ENCODE measurements around the gene MBNL2. TPM values are rescaled to one million over a fixed set of nuclear protein-coding genes. Genes with fewer than 3 reads are reported as not detected.

Gene MBNL2
- total and polyA plus RNA-seq, 10 of the 15 experiments (the other 5 are each of a cell fraction or from before 2014, with no cell fraction given): 1.6 to 9.7 (median 6.7) TPM

GRCh38 chr13:97327506-97328221 lies 105.5 kb downstream of the MBNL2 start:
- BruUV-seq (replicated peaks): no TSS peak
- no peak for FAIRE-seq
- H3K4me2 ChIP-seq (ENCODE audit: control insufficient read depth, insufficient read depth): no peak overlapping the region
- no peak for TF ChIP-seq CHD2 (IDR thresholded peaks at IDR 0.05; ENCODE audit: borderline replicate concordance, low read depth, low read length)
- TF ChIP-seq EGR1 (IDR thresholded peaks at IDR 0.05; ENCODE audit: borderline replicate concordance in 1 of 2, low read depth in 2 of 2, low read length in 2 of 2): no peak
- TF ChIP-seq IKZF1 (conservative IDR thresholded peaks at IDR 0.05): no peak
- no peak for TF ChIP-seq CHD1 (IDR thresholded peaks at IDR 0.05; ENCODE audit: low read depth, low read length)
- TF ChIP-seq PKNOX1 (IDR thresholded peaks at IDR 0.05): no peak
- TF ChIP-seq, protein P1, sequence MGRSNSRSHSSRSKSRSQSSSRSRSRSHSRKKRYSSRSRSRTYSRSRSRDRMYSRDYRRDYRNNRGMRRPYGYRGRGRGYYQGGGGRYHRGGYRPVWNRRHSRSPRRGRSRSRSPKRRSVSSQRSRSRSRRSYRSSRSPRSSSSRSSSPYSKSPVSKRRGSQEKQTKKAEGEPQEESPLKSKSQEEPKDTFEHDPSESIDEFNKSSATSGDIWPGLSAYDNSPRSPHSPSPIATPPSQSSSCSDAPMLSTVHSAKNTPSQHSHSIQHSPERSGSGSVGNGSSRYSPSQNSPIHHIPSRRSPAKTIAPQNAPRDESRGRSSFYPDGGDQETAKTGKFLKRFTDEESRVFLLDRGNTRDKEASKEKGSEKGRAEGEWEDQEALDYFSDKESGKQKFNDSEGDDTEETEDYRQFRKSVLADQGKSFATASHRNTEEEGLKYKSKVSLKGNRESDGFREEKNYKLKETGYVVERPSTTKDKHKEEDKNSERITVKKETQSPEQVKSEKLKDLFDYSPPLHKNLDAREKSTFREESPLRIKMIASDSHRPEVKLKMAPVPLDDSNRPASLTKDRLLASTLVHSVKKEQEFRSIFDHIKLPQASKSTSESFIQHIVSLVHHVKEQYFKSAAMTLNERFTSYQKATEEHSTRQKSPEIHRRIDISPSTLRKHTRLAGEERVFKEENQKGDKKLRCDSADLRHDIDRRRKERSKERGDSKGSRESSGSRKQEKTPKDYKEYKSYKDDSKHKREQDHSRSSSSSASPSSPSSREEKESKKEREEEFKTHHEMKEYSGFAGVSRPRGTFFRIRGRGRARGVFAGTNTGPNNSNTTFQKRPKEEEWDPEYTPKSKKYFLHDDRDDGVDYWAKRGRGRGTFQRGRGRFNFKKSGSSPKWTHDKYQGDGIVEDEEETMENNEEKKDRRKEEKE (IDR thresholded peaks at IDR 0.05): no peak
- TF ChIP-seq, protein P2, sequence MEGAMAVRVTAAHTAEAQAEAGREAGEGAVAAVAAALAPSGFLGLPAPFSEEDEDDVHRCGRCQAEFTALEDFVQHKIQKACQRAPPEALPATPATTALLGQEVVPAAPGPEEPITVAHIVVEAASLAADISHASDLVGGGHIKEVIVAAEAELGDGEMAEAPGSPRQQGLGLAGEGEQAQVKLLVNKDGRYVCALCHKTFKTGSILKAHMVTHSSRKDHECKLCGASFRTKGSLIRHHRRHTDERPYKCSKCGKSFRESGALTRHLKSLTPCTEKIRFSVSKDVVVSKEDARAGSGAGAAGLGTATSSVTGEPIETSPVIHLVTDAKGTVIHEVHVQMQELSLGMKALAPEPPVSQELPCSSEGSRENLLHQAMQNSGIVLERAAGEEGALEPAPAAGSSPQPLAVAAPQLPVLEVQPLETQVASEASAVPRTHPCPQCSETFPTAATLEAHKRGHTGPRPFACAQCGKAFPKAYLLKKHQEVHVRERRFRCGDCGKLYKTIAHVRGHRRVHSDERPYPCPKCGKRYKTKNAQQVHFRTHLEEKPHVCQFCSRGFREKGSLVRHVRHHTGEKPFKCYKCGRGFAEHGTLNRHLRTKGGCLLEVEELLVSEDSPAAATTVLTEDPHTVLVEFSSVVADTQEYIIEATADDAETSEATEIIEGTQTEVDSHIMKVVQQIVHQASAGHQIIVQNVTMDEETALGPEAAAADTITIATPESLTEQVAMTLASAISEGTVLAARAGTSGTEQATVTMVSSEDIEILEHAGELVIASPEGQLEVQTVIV (IDR thresholded peaks at IDR 0.05; ENCODE audit: borderline replicate concordance, partially characterized antibody): no peak
- TF ChIP-seq EZH2 (IDR thresholded peaks at IDR 0.05; ENCODE audit: borderline replicate concordance, control insufficient read depth, low read depth, low read length): no peak
- no peak for TF ChIP-seq PAX8 (IDR thresholded peaks at IDR 0.05)
- no peak for TF ChIP-seq BRCA1 (IDR thresholded peaks at IDR 0.05; ENCODE audit: low read depth, low read length)
- no peak for TF ChIP-seq EED (IDR thresholded peaks at IDR 0.05; ENCODE audit: low read depth)
- TF ChIP-seq CBX5 (IDR thresholded peaks at IDR 0.05; ENCODE audit: low read depth): no peak
- TF ChIP-seq RAD51 (IDR thresholded peaks at IDR 0.05): no peak
- no peak for TF ChIP-seq CBFB (IDR thresholded peaks at IDR 0.05; ENCODE audit: low read depth)
- TF ChIP-seq, protein P3, sequence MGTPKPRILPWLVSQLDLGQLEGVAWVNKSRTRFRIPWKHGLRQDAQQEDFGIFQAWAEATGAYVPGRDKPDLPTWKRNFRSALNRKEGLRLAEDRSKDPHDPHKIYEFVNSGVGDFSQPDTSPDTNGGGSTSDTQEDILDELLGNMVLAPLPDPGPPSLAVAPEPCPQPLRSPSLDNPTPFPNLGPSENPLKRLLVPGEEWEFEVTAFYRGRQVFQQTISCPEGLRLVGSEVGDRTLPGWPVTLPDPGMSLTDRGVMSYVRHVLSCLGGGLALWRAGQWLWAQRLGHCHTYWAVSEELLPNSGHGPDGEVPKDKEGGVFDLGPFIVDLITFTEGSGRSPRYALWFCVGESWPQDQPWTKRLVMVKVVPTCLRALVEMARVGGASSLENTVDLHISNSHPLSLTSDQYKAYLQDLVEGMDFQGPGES (IDR thresholded peaks at IDR 0.05): no peak
- TF ChIP-seq SMC3 (IDR thresholded peaks at IDR 0.05; ENCODE audit: borderline replicate concordance, low read length): no peak

More at GRCh38 chr13:97327506-97328221, 105.5 kb downstream of the MBNL2 start:
- H3K4me1 ChIP-seq (ENCODE audit: control insufficient read depth, insufficient read depth, low read length): no peaks in the 10 kb centered on the region
- in situ Hi-C loops (cut with MboI) (no loop called here), intact Hi-C loops (cut with micrococcal nuclease; ENCODE audit: unreplicated experiment) (no loop called here)
- ChIA-PET CTCF (interaction anchor here (1.8 kb wide), 1 partner anchor 11 kb away, joined by 4 read pairs; no protein-coding TSS in a partner anchor), POLR2A (no interaction called here), RAD21 (ENCODE audit: unreplicated experiment) (no interaction called here), SMC1A (ENCODE audit: uncharacterized antibody, unreplicated experiment) (interaction anchor here (0.6 to 1.3 kb wide), 2 partner anchors 9 to 77 kb away, joined by 3 read pairs; no protein-coding TSS in a partner anchor)
- H2AFZ ChIP-seq (ENCODE audit: control insufficient read depth, low read depth, low read length): no peak overlapping the region
- H3K9me3 ChIP-seq (replicated peaks; ENCODE audit: control insufficient read depth, insufficient read depth, low read length): no peaks in the 10 kb centered on the region
- no peak overlapping the region for H3K4me3 ChIP-seq
- H3K36me3 ChIP-seq (ENCODE audit: control insufficient read depth in 2 of 2, insufficient read depth in 2 of 2, low read length in 1 of 2): no peaks in the 10 kb centered on the region
- no peaks in the 10 kb centered on the region for H3K79me2 ChIP-seq (ENCODE audit: control insufficient read depth, insufficient read depth, low read length)
- no peak overlapping the region for H3K9ac ChIP-seq (ENCODE audit: control insufficient read depth, insufficient read depth, low read length)
- no peak for ATAC-seq
- no peak overlapping the region for H3K27ac ChIP-seq (ENCODE audit: control insufficient read depth, insufficient read depth)
- 93% methylated on average over 4 of the region's 4 CpGs for WGBS (ENCODE audit: insufficient coverage, insufficient replicate concordance, low lambda C conversion rate, missing lambda C conversion rate)
- H4K20me1 ChIP-seq (ENCODE audit: control insufficient read depth, insufficient read depth): no peaks in the 10 kb centered on the region
- H3K27me3 ChIP-seq (replicated peaks in 1 of 2; ENCODE audit: control insufficient read depth in 2 of 2, insufficient read depth in 2 of 2, low read length in 1 of 2): no peaks in the 10 kb centered on the region
- DNase-seq (ENCODE audit: low read depth, low spot score): no peak

Measured in GM12878 (cell line).